Ascending aorta (tissue), 2 donors: ENCODE results near the gene SPEN. TPM values are rescaled to one million over a fixed set of nuclear protein-coding genes. Genes with fewer than 3 reads are reported as not detected.

Experiments used
- DNase-seq, 2 donors: peaks; one replicate each; pipeline ENCODE4 v3.0.0-alpha.2; 2019; ENCODE audit warnings: low spot score in 2 of 2
- H3K27ac ChIP-seq, 2 donors: fragments of 200-600 bp; sonication (generic); one replicate each; pipeline ENCODE4 v1.5.1; 2016 to 2017; ENCODE audit warnings: mild to moderate bottlenecking in 1 of 2
- H3K27me3 ChIP-seq: fragments of 200-600 bp; sonication (generic); one replicate; pipeline ENCODE4 v1.5.1; 2017
- H3K36me3 ChIP-seq, 2 donors: fragments of 200-600 bp; sonication (generic); one replicate each; pipeline ENCODE4 v1.5.1; 2016
- H3K4me1 ChIP-seq, 2 donors: fragments of 200-600 bp; sonication (generic); one replicate each; pipeline ENCODE4 v1.5.1; 2016 to 2017; ENCODE audit warnings: mild to moderate bottlenecking in 1 of 2
- H3K4me3 ChIP-seq, 2 donors: fragments of 200-600 bp; sonication (generic); one replicate each; pipeline ENCODE4 v1.5.1; 2016 to 2017; ENCODE audit warnings: mild to moderate bottlenecking in 1 of 2
- H3K9me3 ChIP-seq, 2 donors: fragments of 200-600 bp; sonication (generic); one replicate each; pipeline ENCODE4 v1.5.1; 2016
- CTCF ChIP-seq, 3 experiments: fragments of 200-600 bp in 2 of 3; fragments of 450-650 bp in 1 of 3; sonication (generic) in 2 of 3; IDR thresholded peaks; one replicate each; pipeline ENCODE4 v1.5.1; 2016 to 2019; ENCODE audit warnings: antibody characterized with exemption in 3 of 3, mild to moderate bottlenecking in 1 of 3, moderate library complexity in 1 of 3
- intact Hi-C: fragments of 100-400 bp; cut with DNase I; formaldehyde crosslinking; loops from one replicate; pipeline ENCODE4 v1.15.1; 2023
- total RNA-seq: library from RNA; depleted of rRNA; stranded (reverse); fragments of >200 nt; gene quantifications from one replicate; pipeline ENCODE4 v1.1.0, GENCODE V29; 2016

The SPEN gene
- total RNA-seq, 1 donor from 2014 or later, result 53.9 TPM

GRCh38 chr1:15945011-15945831 lies 97.7 kb downstream of the SPEN start:
- intact Hi-C loops, result loop anchor here (5.0 kb wide), 1 partner anchor 158 kb away; no protein-coding TSS in a partner anchor
- no peaks in the 10 kb centered on the region for H3K27me3 ChIP-seq
- DNase-seq, result peak in 1 of 2 donors; percentile 61
- no peak overlapping the region for H3K4me3 ChIP-seq
- no peak overlapping the region for H3K27ac ChIP-seq
- H3K9me3 ChIP-seq, result no peaks in the 10 kb centered on the region
- peaks cover 65 to 80% of the 10 kb centered on the region in 2 donors for H3K36me3 ChIP-seq
- TF ChIP-seq CTCF (IDR thresholded peaks at IDR 0.05), result no peak
- H3K4me1 ChIP-seq, result peaks cover 18 to 29% of the 10 kb centered on the region in 2 donors

GRCh38 chr1:15945832-15946448 lies 98.4 kb downstream of the SPEN start:
- Histone ChIP-seq H3K4me3 (no peak overlapping the region), H3K9me3 (no peaks in the 10 kb centered on the region), H3K4me1 (peaks cover 26 to 36% of the 10 kb centered on the region in 2 donors), H3K27me3 (no peaks in the 10 kb centered on the region), H3K27ac (peak overlapping the region in 1 of 2 donors; percentile 96), H3K36me3 (peaks cover 61 to 73% of the 10 kb centered on the region in 2 donors)
- DNase-seq, result peak in 1 of 2 donors; percentile 58
- no peak for TF ChIP-seq CTCF (IDR thresholded peaks at IDR 0.05)
- intact Hi-C loops, result loop anchor here (5.0 kb wide), 1 partner anchor 159 kb away; no protein-coding TSS in a partner anchor

- TF ChIP-seq CTCF (IDR thresholded peaks at IDR 0.05), result no peak
- Histone ChIP-seq H3K4me1 (peaks cover 33 to 44% of the 10 kb centered on the region in 2 donors), H3K36me3 (peaks cover 53 to 65% of the 10 kb centered on the region in 2 donors), H3K27ac (peak overlapping the region; percentile 96 to 98), H3K9me3 (no peaks in the 10 kb centered on the region), H3K4me3 (no peak overlapping the region), H3K27me3 (no peaks in the 10 kb centered on the region)
- intact Hi-C loops, result loop anchor here (5.0 kb wide), 1 partner anchor 159 kb away; no protein-coding TSS in a partner anchor
- peak in 1 of 2 donors; percentile 61 for DNase-seq
These were observed 99.3 kb downstream of the SPEN start for GRCh38 chr1:15946571-15947381.

GRCh38 chr1:15947382-15948090 lies 100.0 kb downstream of the SPEN start:
- no peak for TF ChIP-seq CTCF (IDR thresholded peaks at IDR 0.05)
- no peaks in the 10 kb centered on the region for H3K9me3 ChIP-seq
- intact Hi-C loops, result loop anchor here (5.0 kb wide), 1 partner anchor 160 kb away; no protein-coding TSS in a partner anchor
- H3K36me3 ChIP-seq, result peaks cover 45 to 57% of the 10 kb centered on the region in 2 donors
- peak overlapping the region; percentile 96 to 98 for H3K27ac ChIP-seq
- H3K4me1 ChIP-seq, result peaks cover 41 to 51% of the 10 kb centered on the region in 2 donors
- DNase-seq, result peak in 1 of 2 donors; percentile 59
- H3K27me3 ChIP-seq, result no peaks in the 10 kb centered on the region
- peak overlapping the region in 1 of 2 donors; percentile 20 for H3K4me3 ChIP-seq
